Medulla oblongata (tissue), 1 donor: ENCODE results near the gene PHTF1.
A peak's percentile ranks its signal among the peaks of the same experiment; 100 is the strongest.

Source experiments
- DNase-seq: peaks from one replicate; pipeline ENCODE4 v3.0.0-alpha.2; 2015; ENCODE audit errors: extremely low spot score

The PHTF1 gene

DNA sequence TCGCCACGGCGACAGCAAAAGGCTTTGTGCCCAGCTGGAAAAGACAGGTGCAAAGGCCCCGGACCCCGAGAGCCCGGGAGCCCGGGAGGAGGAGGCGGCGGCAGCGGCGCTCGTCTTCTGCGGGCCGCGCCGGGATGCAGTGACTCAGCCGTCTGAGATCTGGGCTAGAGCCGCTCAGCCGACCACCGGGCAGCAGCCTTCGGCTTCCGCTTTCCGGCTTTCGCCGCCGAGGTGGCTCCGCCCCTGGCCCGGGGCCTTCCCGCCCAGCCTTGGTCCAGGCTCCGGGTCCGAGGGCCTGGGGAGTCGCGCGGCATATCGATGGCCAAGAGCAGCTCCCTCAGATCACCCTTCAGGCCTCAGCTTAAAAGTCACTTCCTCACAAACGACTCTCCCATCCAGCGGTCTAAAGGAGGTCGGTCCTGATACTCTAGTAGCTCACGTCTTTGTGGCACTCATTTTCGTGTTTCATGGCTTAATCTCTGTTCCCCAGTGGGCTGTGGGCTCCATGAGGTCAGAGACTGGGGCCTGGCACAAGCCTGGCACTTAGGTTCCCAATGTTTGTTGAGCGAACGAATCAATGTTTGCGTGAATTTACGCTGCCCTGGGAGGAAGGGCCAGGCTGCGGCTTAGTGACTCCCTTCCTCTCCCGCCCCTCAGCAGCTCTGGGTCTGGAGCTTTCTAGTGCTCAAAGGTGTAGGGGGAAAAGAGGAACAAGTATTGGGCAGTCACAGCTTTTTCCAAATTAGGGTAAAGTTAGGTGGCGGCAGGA, at the start of gene PHTF1:
Gene PHTF1, minus strand, starts transcription at position 154 of the 769 bp plus-strand sequence. CDS start 783 bp downstream, outside the sequence.
- DNase-seq, result peak; percentile 84

DNA sequence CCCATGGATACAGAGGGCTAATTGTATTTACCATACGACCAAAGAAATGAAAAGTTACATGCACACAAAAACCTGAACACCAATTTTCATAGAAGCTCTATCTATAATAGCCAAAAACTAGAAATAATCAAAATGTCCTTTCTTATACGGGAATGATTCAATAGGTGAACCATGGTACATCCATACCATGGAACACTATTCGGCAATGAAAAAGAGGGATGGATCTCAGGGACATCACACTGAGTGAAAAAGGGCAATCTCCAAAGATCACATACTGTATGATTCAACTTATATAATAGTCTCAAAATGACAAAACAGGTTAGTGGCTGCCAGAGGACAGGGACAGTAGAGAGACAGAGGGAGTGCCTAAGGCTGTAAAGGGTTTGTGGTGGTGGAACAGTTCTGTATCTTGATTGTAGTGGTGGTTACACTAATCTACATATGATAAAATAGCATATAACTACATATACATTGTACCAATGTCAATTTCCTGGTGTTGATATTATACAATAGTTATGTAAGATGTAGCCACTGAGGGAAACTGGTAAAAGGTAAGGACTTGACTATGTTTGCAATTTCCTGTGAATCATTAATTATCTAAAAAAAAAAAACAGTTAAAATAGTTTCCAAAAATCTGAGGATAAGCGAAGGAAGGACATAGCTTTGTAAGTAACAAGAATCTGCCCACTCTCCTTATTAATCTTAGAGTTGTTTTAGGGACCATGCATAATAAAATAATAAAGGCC, 49.3 kb upstream of the PHTF1 start:
- no peak for DNase-seq

GRCh38 chr1:113805639-113806038, 46.4 kb upstream of the PHTF1 start:
- DNase-seq, result no peak

DNA sequence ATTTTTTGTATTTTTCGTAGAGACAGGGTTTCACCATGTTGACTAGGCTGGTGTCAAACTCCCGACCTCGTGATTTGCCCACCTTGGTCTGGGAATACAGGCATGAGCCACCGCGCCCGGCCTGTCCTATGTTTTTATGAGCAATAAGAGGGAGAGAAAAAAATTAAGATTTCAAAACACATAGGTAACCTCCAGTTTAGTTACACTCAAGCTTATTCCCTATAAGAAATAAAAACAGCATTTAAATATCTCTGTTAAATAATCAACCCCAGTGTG, 45.9 kb upstream of the PHTF1 start:
- no peak for DNase-seq

DNA sequence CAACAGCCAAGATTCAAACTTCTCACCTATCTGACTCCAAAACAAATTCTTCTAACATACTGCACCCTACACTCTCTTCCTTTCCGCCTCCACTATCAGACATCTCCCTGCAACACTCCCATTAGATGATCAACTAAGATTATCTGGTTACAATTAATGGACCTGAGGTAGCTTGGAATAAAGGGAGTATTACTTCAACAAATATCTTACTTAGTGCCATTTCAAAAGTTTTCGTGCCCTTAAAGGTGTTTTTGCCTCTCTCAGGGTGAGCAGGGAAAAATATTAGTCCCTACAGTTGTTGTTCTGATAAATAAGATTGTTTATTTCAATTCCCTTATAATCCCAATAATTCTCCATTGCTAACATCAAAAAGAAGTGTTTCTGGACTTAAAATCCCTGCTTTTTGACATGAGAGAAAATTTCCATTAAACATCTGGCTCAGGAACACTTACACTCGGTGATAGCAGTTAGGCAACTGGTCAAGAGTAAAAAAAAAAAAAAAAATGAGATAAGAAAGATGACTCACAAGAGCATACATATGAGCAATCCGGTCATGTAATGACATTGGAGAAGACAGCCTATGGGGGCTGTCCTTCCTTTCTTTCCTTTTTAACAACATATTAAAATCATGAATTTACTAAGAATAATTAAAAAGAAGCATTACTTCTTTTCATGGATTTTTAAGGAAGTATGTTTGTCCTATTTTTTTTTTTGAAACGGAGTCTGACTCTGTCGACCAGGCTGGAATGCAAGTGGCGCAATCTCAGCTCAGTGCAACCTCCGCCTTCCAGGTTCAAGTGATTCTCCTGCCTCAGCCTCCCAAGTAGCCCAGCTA, 45.4 kb upstream of the PHTF1 start:
- DNase-seq, result no peak

- no peak for DNase-seq
Measured at GRCh38 chr1:113802367-113803007, 43.2 kb upstream of the PHTF1 start.

DNA sequence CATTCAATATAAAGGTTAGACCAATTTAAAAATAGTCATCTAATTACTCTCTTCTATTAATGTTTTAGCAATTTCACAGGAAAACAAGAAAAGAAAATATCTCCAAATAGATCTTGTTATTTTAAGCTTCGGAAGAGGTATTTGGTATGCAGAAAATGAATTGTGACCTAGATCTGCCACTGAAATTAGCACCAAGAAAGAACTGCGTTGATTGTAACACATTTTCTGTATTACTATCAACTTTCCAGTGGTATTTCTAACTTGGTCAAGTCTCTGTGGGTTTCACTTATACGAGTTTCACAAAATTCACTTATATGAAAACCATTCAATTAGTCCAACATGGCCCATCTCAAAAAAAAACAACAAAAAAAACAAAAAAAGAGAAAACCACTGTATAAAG, 41.2 kb upstream of the PHTF1 start:
- no peak for DNase-seq

- DNase-seq, result no peak
Measured at GRCh38 chr1:113797472-113797871, 38.2 kb upstream of the PHTF1 start.

GRCh38 chr1:113793878-113794834, 34.9 kb upstream of the PHTF1 start:
- no peak for DNase-seq

GRCh38 chr1:113792986-113793385, 33.7 kb upstream of the PHTF1 start:
- DNase-seq, result no peak

- DNase-seq, result no peak
Measured at GRCh38 chr1:113792471-113792870, 33.2 kb upstream of the PHTF1 start.

DNA sequence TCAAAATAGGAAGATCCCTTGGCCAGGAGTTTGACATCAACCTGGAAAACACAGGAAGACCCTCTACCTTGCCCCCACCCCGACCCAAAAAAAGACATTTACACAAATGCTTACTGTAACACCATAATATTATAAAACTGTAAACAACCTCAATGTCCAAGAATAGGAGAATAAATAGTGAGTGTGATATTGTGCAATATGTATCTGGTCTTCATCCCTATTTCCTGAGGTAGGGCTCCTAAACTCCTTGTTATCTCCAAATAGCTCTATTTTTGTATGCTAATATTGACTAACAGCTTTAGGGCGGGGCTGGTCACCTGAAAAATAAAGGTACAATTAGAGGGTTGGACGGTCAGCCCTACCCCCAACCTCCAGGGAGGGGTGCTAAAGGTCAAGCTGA, 29.5 kb upstream of the PHTF1 start:
- no peak for DNase-seq

GRCh38 chr1:113787663-113788062, 28.4 kb upstream of the PHTF1 start:
- DNase-seq, result no peak

DNA sequence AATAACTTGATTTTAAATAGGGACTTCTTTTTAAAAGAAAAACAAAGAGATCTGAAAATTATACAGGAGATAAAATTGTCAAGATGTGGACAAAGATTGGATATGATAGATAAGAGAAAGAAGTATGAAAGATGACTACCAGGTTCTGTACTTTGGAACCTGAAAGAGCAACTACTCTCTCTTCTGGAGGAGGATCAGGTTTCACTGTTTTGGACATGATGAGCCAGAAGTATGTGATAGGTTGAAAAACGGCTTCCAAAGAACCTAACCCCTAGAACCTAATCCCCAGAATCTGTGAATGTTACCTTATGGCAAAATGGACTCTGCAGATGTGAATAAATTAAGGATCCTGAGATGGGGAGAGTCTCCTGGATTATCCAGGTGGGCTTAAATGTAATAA, 26.8 kb upstream of the PHTF1 start:
- no peak for DNase-seq

- DNase-seq, result no peak
Measured at GRCh38 chr1:113784104-113784779, 25.0 kb upstream of the PHTF1 start.

DNA sequence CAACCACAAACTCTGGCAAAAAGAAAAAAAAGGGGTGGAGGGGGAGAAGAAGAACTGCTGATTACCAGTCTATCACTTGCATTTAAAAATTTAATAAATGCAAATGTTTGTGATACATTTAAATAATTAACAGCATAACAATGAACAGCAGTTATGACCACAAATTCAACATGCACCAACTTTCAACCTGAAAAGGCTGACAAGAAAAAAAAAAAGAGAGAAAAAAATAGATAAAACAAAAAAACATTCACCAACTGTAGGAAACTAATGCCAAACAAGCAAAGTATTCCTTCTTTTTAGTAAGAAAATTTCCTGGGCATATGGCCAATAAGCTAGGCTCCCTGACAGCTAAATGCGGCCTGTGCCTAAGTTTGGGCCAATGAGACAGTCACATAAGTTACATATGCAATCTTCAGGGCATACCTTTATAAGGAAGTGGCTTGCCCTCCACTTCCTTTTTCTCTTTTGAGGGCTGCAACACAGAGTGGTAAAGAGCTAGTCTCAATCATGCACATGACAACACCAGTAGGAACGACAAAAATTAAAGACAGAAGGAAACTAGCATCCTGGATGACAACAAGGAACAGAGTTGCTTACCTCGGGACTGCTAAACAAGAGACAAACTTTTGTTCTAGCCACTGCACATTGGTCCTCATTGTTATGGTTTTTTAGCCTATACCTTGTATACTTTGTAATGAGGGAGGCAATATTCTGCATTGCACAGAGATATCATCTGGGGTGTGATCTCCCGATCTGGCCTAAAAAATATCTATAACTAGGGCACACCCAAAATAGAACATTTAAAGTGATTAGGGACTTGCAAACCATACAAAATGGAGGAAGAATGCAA, 24.2 kb upstream of the PHTF1 start:
- peak; percentile 72 for DNase-seq

GRCh38 chr1:113782406-113782805, 23.1 kb upstream of the PHTF1 start:
- no peak for DNase-seq

GRCh38 chr1:113780374-113781146, 21.3 kb upstream of the PHTF1 start:
- no peak for DNase-seq

DNA sequence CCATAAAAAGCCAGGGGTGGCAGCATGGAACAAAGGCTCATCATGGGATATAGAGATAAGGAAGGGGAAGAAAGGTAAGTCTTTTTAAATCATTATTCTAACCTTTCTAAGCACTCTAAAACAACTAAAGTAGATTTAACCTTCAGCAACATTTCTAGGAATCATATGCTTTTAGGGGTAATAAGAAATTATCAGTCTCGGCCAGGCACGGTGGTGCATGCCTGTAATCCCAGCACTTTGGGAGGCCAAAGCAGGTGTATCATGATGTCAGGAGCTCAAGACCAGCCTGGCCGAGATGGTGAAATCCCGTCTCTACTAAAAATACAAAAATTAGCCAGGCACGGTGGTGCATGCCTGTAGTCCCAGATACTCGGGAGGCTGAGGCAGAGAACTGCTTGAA, 20.3 kb upstream of the PHTF1 start:
- DNase-seq, result no peak
